ENCODE results near the gene MFN2.

GRCh38 chr1:12021616-12022015 is 41.4 kb downstream of the MFN2 start:
- no peak for TF ChIP-seq EZH2 (IDR thresholded peaks at IDR 0.05; ENCODE audit: insufficient read depth, poor library complexity, severe bottlenecking)
- TF ChIP-seq EZH2phosphoT487 (IDR thresholded peaks at IDR 0.05; ENCODE audit: insufficient read depth, low read depth) = no peak

Measured in GM23248 (cell line).